ENCODE results near the gene KANK2. TPM values are rescaled to one million over a fixed set of nuclear protein-coding genes. Genes with fewer than 3 reads are reported as not detected.

KANK2 gene
- total RNA-seq, 4 donors from 2014 or later: 156 to 414 (median 327) TPM

DNA sequence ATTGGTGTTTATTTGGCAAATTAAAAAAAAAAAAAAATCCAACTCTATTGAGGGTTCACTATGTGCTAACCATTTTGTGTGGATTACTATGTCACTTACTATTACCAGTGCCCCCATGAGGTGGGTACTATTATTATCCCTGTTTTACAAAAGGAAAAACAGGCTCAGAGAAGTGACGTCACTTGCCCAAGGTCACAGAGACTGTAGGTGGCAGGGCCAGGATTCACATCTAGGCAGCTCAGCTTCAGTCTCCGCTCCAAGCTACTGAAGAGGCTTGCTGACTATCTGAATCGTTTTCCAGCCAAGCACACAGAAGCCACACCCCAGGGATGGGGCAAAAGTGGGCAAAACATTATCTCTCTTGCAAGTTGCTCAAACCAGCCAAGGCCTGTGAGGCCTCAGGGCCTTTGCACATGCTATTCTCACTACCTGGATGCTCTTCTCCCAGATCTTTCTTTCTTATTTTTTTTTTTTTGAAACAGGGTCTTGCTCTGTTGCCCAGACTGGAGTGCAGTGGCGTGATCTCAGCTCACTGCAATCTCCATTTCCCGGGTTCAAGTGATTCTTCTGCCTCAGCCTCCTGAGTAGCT lies 37.2 kb upstream of the KANK2 start:
- TF ChIP-seq, protein P1, sequence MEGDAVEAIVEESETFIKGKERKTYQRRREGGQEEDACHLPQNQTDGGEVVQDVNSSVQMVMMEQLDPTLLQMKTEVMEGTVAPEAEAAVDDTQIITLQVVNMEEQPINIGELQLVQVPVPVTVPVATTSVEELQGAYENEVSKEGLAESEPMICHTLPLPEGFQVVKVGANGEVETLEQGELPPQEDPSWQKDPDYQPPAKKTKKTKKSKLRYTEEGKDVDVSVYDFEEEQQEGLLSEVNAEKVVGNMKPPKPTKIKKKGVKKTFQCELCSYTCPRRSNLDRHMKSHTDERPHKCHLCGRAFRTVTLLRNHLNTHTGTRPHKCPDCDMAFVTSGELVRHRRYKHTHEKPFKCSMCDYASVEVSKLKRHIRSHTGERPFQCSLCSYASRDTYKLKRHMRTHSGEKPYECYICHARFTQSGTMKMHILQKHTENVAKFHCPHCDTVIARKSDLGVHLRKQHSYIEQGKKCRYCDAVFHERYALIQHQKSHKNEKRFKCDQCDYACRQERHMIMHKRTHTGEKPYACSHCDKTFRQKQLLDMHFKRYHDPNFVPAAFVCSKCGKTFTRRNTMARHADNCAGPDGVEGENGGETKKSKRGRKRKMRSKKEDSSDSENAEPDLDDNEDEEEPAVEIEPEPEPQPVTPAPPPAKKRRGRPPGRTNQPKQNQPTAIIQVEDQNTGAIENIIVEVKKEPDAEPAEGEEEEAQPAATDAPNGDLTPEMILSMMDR (IDR thresholded peaks at IDR 0.05; ENCODE audit: low read depth): no peak

DNA sequence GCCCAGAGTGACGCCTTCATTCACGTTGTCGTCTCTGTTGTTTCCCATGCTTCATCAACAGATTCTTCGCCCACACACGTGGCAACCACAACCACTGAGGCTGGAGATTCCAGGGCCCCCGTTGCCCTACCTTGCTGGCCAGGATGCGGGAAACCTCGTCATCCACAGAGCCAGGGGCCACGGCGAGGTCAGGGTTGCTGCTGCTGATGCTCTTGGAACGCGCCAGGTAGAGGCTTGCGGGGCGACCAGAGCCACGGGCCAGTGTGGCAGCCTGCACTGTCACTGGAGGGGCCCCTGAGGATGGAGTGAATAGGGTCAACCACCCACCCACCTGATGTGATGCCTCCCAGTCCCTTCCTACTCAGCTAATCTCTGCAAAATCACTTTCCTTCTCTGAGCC lies 35.7 kb upstream of the KANK2 start:
- TF ChIP-seq, protein P1 (IDR thresholded peaks at IDR 0.05; ENCODE audit: low read depth): no peak

DNA sequence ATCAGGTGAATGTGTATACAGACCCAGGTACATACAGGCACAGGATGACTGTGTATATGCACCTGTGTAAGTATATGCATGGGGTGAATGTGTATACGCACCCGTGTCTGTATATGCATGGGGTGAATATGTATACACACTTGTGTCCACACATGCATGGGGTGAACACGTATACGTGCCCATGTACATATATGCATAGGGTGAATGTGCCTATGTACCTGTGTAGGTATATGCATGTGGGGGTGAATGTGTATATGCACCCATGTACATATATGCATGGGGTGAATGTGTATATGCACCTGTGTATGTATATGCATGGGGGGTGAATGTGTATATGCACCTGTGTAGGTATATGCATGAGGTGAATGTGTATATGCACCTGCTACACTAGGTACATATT lies 35.2 kb upstream of the KANK2 start:
- TF ChIP-seq, protein P1 (IDR thresholded peaks at IDR 0.05; ENCODE audit: low read depth): no peak

DNA sequence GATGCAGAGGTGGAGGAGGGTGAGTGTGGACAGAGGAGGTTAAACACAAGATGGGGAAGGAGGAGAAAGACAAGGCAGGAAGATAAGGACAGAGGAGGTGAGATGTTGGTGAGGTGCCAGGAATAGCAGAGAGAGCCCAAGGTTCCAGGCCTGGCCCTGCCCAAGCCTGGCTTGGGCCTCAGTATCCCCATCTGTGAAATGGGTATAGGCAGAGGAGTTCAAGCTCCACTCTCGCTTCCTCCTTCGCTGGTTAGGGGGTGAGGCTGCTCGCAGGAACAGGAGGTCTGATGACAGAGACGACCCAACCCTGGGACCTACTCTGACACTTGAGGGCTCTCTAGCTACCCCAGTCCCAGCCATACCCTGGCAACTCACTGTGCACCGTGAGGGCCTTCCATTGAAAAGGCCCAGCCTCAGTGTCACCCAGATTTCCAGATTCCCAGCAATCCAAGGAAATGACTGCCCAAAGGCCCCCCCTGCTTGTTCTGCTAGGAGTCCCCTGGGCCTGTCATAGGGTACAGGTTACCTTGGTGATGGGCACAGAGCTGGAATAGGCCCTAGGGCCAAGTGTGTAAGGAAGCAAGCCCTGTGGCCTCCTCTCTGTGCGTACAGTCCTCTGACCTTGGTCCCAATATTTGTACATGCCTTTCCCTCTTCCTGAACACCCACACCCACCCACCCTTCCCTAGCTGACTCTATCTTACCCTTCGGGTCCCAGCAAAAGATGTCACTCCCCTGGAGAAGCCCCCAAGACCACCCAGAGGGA lies 33.5 kb upstream of the KANK2 start:
- TF ChIP-seq, protein P1 (IDR thresholded peaks at IDR 0.05; ENCODE audit: low read depth): no peak

DNA sequence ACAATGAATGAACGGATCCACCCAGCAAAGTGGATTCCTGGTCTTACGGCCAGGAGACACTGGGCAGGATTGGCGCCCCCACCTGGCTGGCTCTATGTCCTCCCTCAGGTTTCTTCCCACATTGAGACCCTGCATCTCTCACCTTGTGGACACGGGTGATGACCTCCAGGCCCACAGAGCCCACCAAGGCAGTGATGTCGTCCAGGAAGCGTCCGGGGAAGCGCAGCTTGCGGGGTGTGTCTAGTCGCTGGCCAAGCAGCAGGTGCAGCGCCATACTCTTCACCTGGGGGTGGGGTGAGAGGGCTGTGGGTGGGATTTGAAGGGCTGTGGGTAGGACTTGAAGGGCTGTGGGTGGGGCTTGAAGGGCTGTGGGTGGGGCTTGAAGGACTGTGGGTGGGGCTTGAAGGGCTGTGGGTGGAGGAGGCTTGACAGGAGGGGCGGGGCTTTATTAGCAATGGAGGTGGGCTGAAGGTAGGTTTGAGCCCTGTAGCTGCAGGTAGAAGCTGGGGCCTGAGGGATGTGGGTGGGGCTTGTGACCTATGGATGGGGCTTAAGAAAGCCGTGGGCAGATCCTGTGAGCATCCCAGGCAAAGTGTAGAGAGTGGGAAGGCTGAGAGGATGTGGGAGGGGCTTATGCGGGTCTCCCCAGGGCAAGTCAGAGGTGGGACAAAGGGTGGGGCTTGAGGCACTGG lies 30.0 kb upstream of the KANK2 start:
- TF ChIP-seq, protein P1 (IDR thresholded peaks at IDR 0.05; ENCODE audit: low read depth): no peak

DNA sequence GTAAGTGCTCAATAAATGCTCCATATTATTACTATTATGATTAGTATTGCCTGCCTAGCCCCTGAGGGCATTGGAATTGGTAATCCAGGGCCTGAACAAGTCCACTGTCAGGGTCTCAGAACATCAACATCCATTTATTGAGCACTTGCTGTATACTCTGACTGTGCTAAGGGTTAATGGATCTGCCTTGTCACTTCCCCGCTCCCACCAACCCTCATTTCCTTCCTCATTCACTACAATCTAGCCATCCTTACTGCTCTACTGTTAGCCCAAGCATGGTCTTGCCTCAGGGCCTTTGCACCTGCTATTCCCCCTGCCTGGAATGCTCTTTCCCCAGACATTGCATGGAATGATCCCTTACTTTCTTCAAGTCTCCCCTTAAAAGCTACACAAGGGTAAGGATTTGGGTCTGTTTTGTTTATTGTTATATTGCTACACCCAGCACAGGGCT lies 29.4 kb upstream of the KANK2 start:
- TF ChIP-seq, protein P1 (IDR thresholded peaks at IDR 0.05; ENCODE audit: low read depth): no peak

DNA sequence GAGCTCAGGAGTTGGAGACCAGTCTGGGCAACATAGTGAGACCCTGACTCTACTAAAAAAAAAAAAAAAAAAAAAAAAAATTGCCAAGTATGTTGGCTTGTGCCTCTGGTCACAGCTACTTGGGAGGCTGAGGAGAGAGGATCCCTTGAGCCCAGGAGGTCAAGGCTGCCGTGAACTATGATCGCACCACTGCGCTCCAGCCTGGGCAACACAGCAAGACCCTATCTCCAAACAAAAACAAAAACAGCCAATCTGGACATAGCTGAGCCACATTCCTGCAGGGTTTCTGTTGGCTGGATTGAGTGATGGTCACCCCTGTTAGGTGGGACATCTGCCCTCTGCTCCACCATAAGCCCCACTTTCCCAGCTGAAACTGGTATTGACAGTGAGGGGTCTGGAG lies 28.5 kb upstream of the KANK2 start:
- TF ChIP-seq, protein P1 (IDR thresholded peaks at IDR 0.05; ENCODE audit: low read depth): no peak

Data from subcutaneous adipose tissue (tissue), 4 donors.